GM12891 (cell line): ENCODE results near the gene CPLX3.

Experiments
- POLR2A ChIP-seq: IDR thresholded peaks from 2 replicates; pipeline ENCODE4 v1.6.1; 2011; ENCODE audit warnings: low read depth, low read length, control low read depth
- POLR2AphosphoS5 ChIP-seq: IDR thresholded peaks from 2 replicates; pipeline ENCODE4 v1.6.1; 2011; ENCODE audit warnings: low read depth, low read length, control low read depth
- POU2F2 ChIP-seq: IDR thresholded peaks from 2 replicates; pipeline ENCODE4 v1.6.1; 2011; ENCODE audit warnings: low read depth, mild to moderate bottlenecking, control low read depth, low read length, moderate library complexity
- SPI1 ChIP-seq: IDR thresholded peaks from 2 replicates; pipeline ENCODE4 v1.6.1; 2011; ENCODE audit warnings: low read depth, low read length, control low read depth
- TAF1 ChIP-seq: IDR thresholded peaks from 2 replicates; pipeline ENCODE4 v1.6.1; 2011; ENCODE audit warnings: low read depth, low read length, control low read depth

DNA sequence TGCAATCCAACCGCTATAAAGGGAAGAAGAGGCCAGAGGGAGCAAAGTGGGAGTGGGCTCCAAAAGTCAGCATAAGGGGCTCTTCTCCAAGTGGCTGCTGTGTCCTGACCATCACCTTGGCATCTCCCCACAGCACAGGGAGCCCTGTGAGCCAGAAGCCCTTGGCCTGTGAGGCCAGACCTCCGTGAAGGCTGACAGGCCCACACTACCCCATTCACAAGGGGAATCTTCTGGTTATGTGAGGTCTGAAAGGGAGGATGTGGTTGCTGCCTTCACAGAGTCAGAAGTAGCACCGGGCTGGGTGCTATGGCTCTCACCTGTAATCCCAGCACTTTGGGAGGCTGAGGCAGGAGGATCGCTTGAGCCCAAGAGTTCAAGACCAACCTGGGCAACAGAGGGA is 19.2 kb downstream of the CPLX3 start:
- TF ChIP-seq POLR2AphosphoS5 = no peak
- TF ChIP-seq POLR2A = no peak
- no peak for TF ChIP-seq POU2F2
- no peak for TF ChIP-seq TAF1
- no peak for TF ChIP-seq SPI1
